OCI-LY7 (cell line): ENCODE measurements around the gene GTPBP2. TPM values are rescaled to one million over a fixed set of nuclear protein-coding genes. Genes with fewer than 3 reads are reported as not detected.
"Not testable (repeated sequence)": the region's sequence is repeated elsewhere in the genome, so short reads cannot be mapped to it uniquely, and the experiment has no call there.

Experiments
- BruUV-seq: library from RNA; stranded (reverse); fragments of 400-500 nt; replicated peaks from 2 replicates; lab custom pipeline; 2021; lab: Mats Ljungman, UMichigan
- CTCF ChIA-PET: fragments of 300-600 bp; sonication (Branson Sonifier 250); formaldehyde crosslinking; loops from one replicate; lab custom pipeline; 2022; ENCODE audit warnings: antibody characterized with exemption; ENCODE audit not compliant: unreplicated experiment; lab: Charles Lee
- POLR2A ChIA-PET: fragments of 300-600 bp; sonication (Branson Sonifier 250); formaldehyde crosslinking; loops from one replicate; lab custom pipeline; 2022; ENCODE audit warnings: antibody characterized with exemption; lab: Charles Lee
- DNase-seq: peaks from one replicate; pipeline ENCODE4 v3.0.0-alpha.2; 2015; ENCODE audit warnings: low spot score
- H2AFZ ChIP-seq: fragments of 200-600 bp; sonication (generic), shearing (Covaris generic); 2 replicates; pipeline ENCODE4 v1.6.1; 2014; ENCODE audit warnings: mild to moderate bottlenecking, antibody characterized with exemption, low read length, moderate library complexity
- H3K27ac ChIP-seq: fragments of 200-600 bp; sonication (generic); 2 replicates; pipeline ENCODE4 v1.5.1; 2014; ENCODE audit warnings: mixed run types, low read depth, mild to moderate bottlenecking, moderate library complexity, low read length, inconsistent platforms; ENCODE audit not compliant: poor library complexity, severe bottlenecking
- H3K36me3 ChIP-seq: fragments of 200-600 bp; sonication (generic); 2 replicates; pipeline ENCODE4 v1.6.1; 2014; ENCODE audit warnings: mild to moderate bottlenecking, antibody characterized with exemption, low read length, moderate library complexity, mixed read lengths; ENCODE audit not compliant: insufficient read depth
- H3K4me1 ChIP-seq: fragments of 200-600 bp; sonication (generic); 2 replicates; pipeline ENCODE4 v1.5.1; 2014; ENCODE audit warnings: mild to moderate bottlenecking, low read length; ENCODE audit not compliant: insufficient read depth, poor library complexity, severe bottlenecking
- H3K4me2 ChIP-seq: fragments of 200-600 bp; sonication (generic); 2 replicates; pipeline ENCODE4 v1.6.1; 2014; ENCODE audit warnings: mild to moderate bottlenecking, low read length
- H3K4me3 ChIP-seq: fragments of 200-600 bp; sonication (generic); 2 replicates; pipeline ENCODE4 v1.5.1; 2014; ENCODE audit warnings: mild to moderate bottlenecking, low read depth, low read length; ENCODE audit not compliant: poor library complexity, severe bottlenecking
- H3K79me2 ChIP-seq: fragments of 200-600 bp; sonication (generic); 2 replicates; pipeline ENCODE4 v1.6.1; 2016; ENCODE audit warnings: low read depth, mild to moderate bottlenecking, low read length, moderate library complexity, mixed read lengths; ENCODE audit not compliant: insufficient read depth
- H3K9me2 ChIP-seq: fragments of 200-600 bp; sonication (generic); 2 replicates; pipeline ENCODE4 v1.6.1; 2016; ENCODE audit warnings: mild to moderate bottlenecking, low read length, mixed read lengths; ENCODE audit not compliant: insufficient read depth
- H3K9me3 ChIP-seq: fragments of 200-600 bp; sonication (generic); 2 replicates; pipeline ENCODE4 v1.6.1; 2014; ENCODE audit warnings: mild to moderate bottlenecking, mixed run types, low read length, mixed read lengths
- H4K20me1 ChIP-seq: fragments of 200-600 bp; sonication (generic); 2 replicates; pipeline ENCODE4 v1.6.1; 2014; ENCODE audit warnings: mild to moderate bottlenecking, antibody characterized with exemption, low read length, moderate library complexity, mixed read lengths; ENCODE audit not compliant: insufficient read depth
- CTCF ChIP-seq: fragments of 200-600 bp; sonication (generic); conservative IDR thresholded peaks from 2 replicates; pipeline ENCODE4 v1.5.1; 2014; ENCODE audit warnings: mild to moderate bottlenecking, antibody characterized with exemption, low read length, moderate library complexity, mixed read lengths
- EZH2phosphoT487 ChIP-seq: fragments of 200-600 bp; sonication (generic); IDR thresholded peaks from 2 replicates; pipeline ENCODE4 v1.6.1; 2018; ENCODE audit warnings: low read depth, borderline replicate concordance, mild to moderate bottlenecking, mixed run types, antibody characterized with exemption, low read length, moderate library complexity, mixed read lengths
- intact Hi-C: fragments of 100-400 bp; cut with micrococcal nuclease; formaldehyde crosslinking; loops from one replicate; pipeline ENCODE4 v1.10.0; 2022; ENCODE audit not compliant: unreplicated experiment
- total RNA-seq, 2 experiments: library from RNA; depleted of rRNA in 1 of 2; stranded (reverse); fragments of >200 nt in 1 of 2; shearing (Covaris generic) in 1 of 2; gene quantifications; 2 replicates each; pipeline ENCODE4 v1.2.3, GENCODE V29; 2014 to 2022

Gene GTPBP2
- total RNA-seq, 2 experiments from 2014 or later: 64.8 to 86.5 TPM

- H3K4me1 ChIP-seq: no peaks in the 10 kb centered on the region
- H3K4me2 ChIP-seq: no peak overlapping the region
- no peaks in the 10 kb centered on the region for H4K20me1 ChIP-seq
- H3K9me3 ChIP-seq: no peaks in the 10 kb centered on the region
- H3K36me3 ChIP-seq: peaks cover 90% of the 10 kb centered on the region
- TF ChIP-seq CTCF (no peak), EZH2phosphoT487 (no peak)
- intact Hi-C loops: loop anchor here (10.0 kb wide), 1 partner anchor 56 kb away; no protein-coding TSS in a partner anchor
- H3K4me3 ChIP-seq: no peak overlapping the region
- no peaks in the 10 kb centered on the region for H3K9me2 ChIP-seq
- H2AFZ ChIP-seq: no peak overlapping the region
- ChIA-PET POLR2A (interaction anchor here (1.0 to 1.7 kb wide), 2 partner anchors 17 to 30 kb away, joined by 3 read pairs; no protein-coding TSS in a partner anchor), CTCF (no interaction called here)
- BruUV-seq: no TSS peak
- no peak overlapping the region for H3K27ac ChIP-seq
- H3K79me2 ChIP-seq: no peaks in the 10 kb centered on the region
- DNase-seq: no peak
Observed at GRCh38 chr6:43600595-43600994, 28.5 kb downstream of the GTPBP2 start.

- no peak overlapping the region for H3K4me3 ChIP-seq
- ChIA-PET CTCF (no interaction called here), POLR2A (interaction anchor here (0.6 to 1.7 kb wide), 3 partner anchors 16 to 20 kb away, joined by 3 to 6 read pairs (median 5); no protein-coding TSS in a partner anchor)
- DNase-seq: no peak
- intact Hi-C loops: no loop called here
- H4K20me1 ChIP-seq: no peaks in the 10 kb centered on the region
- no peaks in the 10 kb centered on the region for H3K9me2 ChIP-seq
- BruUV-seq: no TSS peak
- H3K9me3 ChIP-seq: no peaks in the 10 kb centered on the region
- no peaks in the 10 kb centered on the region for H3K4me1 ChIP-seq
- no peak overlapping the region for H2AFZ ChIP-seq
- no peak overlapping the region for H3K4me2 ChIP-seq
- no peak overlapping the region for H3K27ac ChIP-seq
- peaks cover 94% of the 10 kb centered on the region for H3K36me3 ChIP-seq
- H3K79me2 ChIP-seq: peaks cover 14% of the 10 kb centered on the region; the same call in 1 of the 2 replicates
- no peak for TF ChIP-seq CTCF
- TF ChIP-seq EZH2phosphoT487: no peak
Observed at GRCh38 chr6:43593938-43594337, 35.1 kb downstream of the GTPBP2 start.

DNA sequence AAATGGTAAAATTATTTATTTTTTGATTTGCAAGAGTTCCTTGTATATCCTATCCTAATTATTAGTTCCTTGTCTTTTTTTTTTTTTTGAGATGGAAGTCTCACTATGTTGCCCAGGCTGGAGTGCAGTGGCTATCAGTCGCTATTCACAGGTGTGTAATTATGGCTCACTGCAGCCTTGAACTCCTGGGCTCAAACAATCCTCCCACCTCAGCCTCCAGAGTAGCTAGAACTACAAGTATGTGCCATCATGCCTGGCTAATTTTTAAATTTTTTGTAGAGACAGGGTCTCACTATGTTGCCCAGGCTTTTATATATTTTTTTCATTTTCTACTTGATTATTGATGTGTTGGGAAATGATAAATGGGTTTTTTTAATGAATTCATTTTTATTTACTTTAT, 39.5 kb downstream of the GTPBP2 start:
- CTCF ChIA-PET, H3K9me3 ChIP-seq, H3K4me1 ChIP-seq, DNase-seq, H3K4me2 ChIP-seq, intact Hi-C loops, BruUV-seq, H3K27ac ChIP-seq, H4K20me1 ChIP-seq, H2AFZ ChIP-seq, H3K4me3 ChIP-seq, H3K9me2 ChIP-seq: not testable (repeated sequence)
- peaks cover 98% of the 10 kb centered on the region for H3K36me3 ChIP-seq
- H3K79me2 ChIP-seq: peaks cover 16% of the 10 kb centered on the region
- POLR2A ChIA-PET: interaction anchor here (0.7 kb wide), 1 partner anchor 12 kb away, joined by 3 read pairs; no protein-coding TSS in a partner anchor
